Tongue (tissue), 2 donors: ENCODE results near the gene SH3BP1. TPM values are rescaled to one million over a fixed set of nuclear protein-coding genes. Genes with fewer than 3 reads are reported as not detected.
"Not testable (repeated sequence)": the region's sequence is repeated elsewhere in the genome, so short reads cannot be mapped to it uniquely, and the experiment has no call there.

ENCODE experiments used
- DNase-seq: peaks from one replicate; pipeline ENCODE4 v3.0.0-alpha.2; 2015
- total RNA-seq: library from RNA; depleted of rRNA; stranded (reverse); fragments of >200 nt; gene quantifications from one replicate; pipeline ENCODE4 v1.2.3, GENCODE V29; 2014

The SH3BP1 gene
- total RNA-seq, 1 donor from 2014 or later: 31.8 TPM

GRCh38 chr22:37679670-37680069 lies 40.2 kb downstream of the SH3BP1 start:
- DNase-seq: no peak

DNA sequence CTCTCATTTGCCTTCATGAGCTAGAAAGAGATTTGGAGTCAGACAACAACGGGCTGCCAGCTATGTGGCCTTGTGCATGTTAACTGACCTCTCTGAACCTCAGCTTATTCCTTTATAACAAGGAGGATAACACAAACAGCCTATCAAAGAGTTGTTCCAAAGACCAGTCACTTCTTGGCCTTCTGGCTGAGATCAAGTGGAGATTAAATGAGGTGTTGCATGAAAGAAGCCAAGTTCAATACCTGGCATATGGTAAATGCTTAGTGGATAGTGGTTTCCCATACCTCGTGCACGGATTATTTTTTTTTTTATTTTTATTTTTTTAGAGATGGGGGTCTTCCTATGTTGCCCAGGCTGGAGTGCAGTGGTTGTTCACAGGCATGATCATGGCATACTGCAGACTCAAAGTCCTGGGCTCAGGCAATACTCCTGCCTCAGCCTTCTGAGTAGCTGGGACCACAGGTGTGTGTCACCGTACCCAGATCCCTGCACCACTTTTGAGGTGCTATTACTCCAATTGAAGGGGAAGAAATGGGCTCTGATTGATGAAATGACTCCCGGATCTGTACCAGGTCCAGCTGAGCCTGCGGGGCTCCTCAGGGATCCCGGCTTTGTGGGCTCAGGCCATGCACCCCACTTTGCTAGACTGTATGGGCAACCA lies 40.9 kb downstream of the SH3BP1 start:
- DNase-seq: no peak

DNA sequence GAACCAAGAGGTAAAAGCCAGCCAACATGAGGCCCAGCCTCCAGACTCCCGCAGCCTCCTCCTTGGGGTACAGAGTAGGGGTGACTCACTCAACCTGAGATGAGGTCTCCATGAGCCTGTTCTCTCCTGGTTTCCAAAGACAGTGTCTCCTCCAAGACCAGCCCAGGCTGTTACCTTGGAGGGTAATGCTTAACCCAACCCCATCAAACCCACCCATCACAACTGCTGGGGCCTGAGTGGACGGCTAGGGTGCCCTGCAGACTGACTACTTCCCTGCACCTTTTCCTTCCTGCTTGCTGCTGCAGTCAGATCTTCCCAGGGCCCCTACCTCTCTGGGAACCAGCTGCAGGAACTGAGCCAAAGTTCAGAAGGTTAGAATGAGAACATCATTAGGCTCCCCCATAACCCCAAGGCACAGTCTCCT lies 41.5 kb downstream of the SH3BP1 start:
- DNase-seq: no peak

- peak; percentile 83 for DNase-seq
Measured at GRCh38 chr22:37681556-37682049, 42.1 kb downstream of the SH3BP1 start.

GRCh38 chr22:37684803-37685615 lies 45.5 kb downstream of the SH3BP1 start:
- DNase-seq: no peak

- peak; percentile 94 for DNase-seq
Measured at GRCh38 chr22:37686002-37686982, 46.8 kb downstream of the SH3BP1 start, which contains the start of gene NOL12. Gene NOL12 (plus strand): TSS chr22:37686343. CDS start chr22:37686393, 50 bp downstream.

DNA sequence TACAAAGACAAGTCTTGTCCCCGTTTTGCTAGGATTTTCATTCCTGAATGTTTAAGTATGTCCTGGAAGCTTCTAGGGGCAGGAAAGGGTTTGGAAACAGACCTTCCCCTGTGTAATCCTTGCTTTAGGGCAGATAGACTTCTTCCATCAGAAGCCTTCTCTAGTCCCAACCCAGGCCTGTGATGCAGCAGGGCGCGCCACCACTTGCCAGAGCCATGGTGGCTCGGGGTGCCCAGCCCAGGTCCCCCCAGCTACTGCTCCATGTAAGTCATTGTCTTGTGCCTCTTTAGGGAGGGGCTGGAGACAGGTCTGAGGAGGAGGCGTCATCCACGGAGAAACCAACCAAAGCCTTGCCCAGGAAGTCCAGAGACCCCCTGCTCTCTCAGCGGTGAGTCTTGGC lies 50.9 kb downstream of the SH3BP1 start:
- DNase-seq: no peak

DNA sequence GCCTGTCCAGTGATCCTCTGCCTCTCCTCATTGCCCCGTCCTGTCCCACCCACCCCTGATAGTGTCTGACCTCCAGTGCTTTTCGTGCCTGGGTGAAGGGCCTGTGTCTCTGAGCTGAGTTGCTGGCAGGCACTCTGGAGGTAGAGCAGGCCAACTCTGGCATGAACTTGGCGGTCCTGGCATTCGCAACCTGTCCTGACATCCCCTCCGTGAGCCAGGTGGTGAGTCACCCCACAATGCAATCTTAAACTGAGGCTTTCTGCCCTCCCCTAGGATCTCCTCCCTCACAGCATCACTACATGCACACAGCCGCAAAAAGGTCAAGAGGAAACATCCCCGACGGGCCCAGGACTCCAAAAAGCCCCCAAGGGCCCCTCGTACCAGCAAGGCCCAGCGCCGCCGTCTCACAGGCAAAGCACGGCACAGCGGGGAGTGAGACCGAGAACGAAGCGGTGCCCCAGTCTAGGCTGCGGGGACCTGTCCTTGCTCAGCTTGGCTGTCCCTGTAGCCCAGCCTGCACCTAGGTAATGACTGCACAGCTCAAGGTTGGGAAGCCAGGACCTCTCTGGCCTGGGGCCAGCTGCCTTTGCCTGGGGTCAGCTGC lies 51.5 kb downstream of the SH3BP1 start:
- DNase-seq: no peak

DNA sequence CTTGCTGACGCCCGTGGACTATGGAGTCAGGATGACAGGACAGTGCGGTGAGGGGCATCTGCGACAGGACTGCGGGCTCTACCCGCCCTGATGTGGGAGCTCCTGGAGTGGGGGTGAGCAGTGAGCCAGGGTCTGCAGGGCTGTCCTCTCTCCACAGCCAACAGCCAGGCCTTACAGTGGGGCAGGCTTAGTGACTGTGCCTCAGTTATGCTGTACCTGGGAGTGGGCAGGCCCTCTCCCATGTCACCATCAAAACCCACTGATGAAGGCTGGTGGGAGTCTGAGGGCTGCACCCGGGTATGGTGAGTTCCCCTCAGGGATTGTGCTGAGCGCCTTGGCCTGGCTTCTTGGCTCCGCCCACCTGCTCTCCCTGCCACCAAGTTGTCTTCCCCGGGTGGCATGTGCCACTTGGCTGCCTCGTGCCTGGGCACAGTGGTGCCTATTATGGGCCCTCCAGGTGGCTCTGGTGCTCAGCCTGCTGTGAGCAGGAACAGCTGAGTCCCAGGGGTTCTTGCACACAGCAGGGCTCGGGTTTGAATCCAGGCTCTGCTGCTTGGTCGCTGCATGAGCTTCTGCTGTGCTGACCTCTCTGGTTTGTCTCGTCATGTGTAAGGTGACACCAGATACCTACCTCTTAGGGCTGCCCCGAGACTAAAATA lies 53.3 kb downstream of the SH3BP1 start:
- no peak for DNase-seq

- not testable (repeated sequence) for DNase-seq
Measured at GRCh38 chr22:37694131-37694530, 54.7 kb downstream of the SH3BP1 start.

GRCh38 chr22:37696260-37696656 lies 56.8 kb downstream of the SH3BP1 start:
- not testable (repeated sequence) for DNase-seq

DNA sequence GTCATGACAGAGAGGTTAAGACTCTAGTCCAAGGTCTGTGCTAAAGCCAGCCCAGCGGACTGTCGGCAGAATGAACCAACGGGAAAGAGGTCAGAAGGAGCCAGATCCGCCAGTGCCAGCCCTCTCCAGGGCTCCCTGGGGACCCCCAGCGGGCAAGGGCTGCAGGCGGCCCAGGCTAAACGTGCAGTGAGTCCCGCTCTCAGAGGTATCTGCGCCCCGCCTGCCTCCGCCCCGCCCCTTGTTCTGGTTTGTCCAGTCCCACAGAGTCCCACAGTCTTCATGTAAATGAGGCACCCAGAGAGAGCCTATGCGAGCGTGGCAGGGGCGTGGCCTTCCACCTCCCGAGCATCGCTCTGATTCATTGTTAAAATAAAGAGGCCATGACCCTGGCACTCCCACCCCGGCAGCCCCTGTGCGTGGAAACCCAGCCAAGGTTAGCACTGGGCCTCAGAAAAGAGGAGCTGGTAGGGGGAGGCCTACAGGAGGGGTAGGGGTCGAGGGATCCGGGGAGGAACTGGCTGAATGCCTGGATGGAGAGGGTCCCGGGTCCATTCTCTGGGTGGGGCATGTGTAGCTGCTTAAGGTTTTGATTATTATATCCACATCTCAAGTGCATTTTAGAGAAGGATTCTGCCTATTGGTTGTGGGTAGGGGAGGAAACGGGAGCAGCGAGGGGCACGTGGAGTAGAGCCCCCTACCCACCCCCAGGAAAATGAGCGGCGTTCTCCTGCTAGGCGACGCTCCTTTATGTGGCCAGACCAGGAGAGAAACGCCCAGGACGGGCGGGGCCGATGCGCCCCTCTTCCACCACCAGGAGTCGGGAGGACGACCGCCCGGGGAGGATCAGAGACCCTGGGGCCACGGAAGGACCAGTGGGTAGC lies 57.4 kb downstream of the SH3BP1 start, which contains the start of gene TRIOBP:
TSS of gene TRIOBP (plus strand) at position 392 of the 881 bp plus-strand sequence. CDS start 4,318 bp downstream, outside the sequence.
- peak; percentile 98 for DNase-seq

DNA sequence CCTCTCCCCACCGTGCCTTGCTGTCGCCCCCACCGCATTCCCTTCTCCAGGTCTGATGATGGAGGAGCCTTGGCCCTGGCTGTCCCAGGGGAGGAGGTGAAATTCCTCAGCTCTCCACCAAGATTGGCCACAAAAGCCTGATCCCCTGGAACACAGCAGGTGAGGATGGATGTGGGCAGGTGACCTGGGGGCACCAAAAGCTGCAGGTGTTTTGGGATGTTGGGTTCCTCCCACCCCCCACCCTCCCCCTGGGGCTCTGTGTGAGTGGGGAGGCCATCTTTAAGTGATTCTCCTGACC lies 58.0 kb downstream of the SH3BP1 start:
- DNase-seq: no peak

GRCh38 chr22:37701141-37701786 lies 61.8 kb downstream of the SH3BP1 start:
- no peak for DNase-seq

DNA sequence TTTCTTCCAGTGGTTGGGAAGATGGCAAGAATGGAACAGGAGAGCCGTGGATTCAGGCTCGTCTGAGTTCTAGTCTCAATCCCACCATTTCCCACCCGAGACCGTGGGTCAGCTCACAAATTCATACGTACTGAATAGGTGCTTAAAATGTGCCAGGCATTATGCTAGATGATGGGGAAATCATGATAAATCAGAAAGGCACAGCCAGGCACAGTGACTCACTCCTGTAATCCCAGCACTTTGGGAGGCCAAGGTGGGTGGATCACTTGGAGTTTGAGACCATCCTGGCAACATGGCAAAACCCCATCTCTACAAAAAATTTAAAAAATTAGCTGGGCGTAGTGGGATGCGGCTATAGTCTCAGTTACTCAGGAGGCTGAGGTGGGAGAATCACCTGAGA lies 64.4 kb downstream of the SH3BP1 start:
- no peak for DNase-seq

DNA sequence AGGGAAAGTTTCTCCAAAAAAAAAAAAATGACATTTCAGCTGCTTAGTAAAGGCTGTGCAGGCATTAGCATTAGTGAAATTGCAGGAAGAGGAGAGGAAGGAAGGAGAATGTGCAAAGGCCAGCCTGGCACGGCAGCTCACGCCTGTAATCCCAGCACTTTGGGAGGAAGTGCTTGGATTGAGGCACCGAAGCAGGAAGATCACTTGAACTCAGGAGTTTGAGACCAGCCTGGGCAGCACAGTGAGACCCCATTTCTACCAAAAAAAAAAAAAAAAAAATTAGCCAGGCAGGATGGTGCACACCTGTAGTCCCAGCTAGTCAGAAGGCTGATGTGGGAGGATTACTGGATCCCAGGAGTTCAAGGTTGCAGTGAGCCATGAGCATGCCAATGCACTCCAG lies 65.2 kb downstream of the SH3BP1 start:
- DNase-seq: no peak

DNA sequence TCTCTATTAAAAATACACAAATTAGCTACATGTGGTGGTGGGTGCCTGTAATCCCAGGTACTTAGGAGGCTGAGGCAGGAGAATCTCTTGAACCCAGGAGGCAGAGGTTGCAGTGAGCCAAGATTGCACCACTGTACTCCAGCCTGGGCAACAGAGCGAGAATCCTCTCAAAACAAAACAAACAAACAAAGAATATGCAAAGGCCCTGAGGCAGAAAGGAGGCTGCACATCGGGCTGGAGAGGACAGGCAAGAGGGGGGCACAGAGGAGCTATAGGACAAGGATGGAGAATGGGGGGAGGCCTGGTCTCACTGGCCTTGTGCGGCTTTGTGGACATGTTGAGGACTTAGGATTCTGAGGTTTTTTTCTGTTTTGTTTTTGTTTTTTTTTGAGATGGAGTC lies 65.7 kb downstream of the SH3BP1 start:
- DNase-seq: no peak
